Stimulated activated CD4-positive, alpha-beta T cell treated with anti-CD3 and anti-CD28 coated beads, TNF-alpha, amount 100 ng/mL, for 4 hours (primary cell): ENCODE measurements around the gene HNRNPF.
A peak's percentile ranks its signal among the peaks of the same experiment; 100 is the strongest.
"Not testable (repeated sequence)": the region's sequence is repeated elsewhere in the genome, so short reads cannot be mapped to it uniquely, and the experiment has no call there.

Experiments used
- DNase-seq, 3 experiments: peaks; one replicate each; pipeline ENCODE4 v3.0.0-alpha.2; 2020; ENCODE audit warnings: low read depth in 3 of 3

HNRNPF gene

GRCh38 chr10:43396928-43397624, 11.9 kb downstream of the HNRNPF start:
- peak; percentile 39 to 63 (median 42) for DNase-seq

GRCh38 chr10:43396061-43396927, 12.7 kb downstream of the HNRNPF start:
- DNase-seq = peak; percentile 35 to 60 (median 39)

- no peak for DNase-seq
These were observed 13.4 kb downstream of the HNRNPF start for GRCh38 chr10:43395571-43396060.

- DNase-seq = no peak
These were observed 14.1 kb downstream of the HNRNPF start for GRCh38 chr10:43394868-43395267.

GRCh38 chr10:43393606-43394360, 15.2 kb downstream of the HNRNPF start:
- no peak for DNase-seq

- DNase-seq = not testable (repeated sequence)
These were observed 15.8 kb downstream of the HNRNPF start for GRCh38 chr10:43393186-43393585.

- no peak for DNase-seq
These were observed 16.2 kb downstream of the HNRNPF start for GRCh38 chr10:43392748-43393147.

- no peak for DNase-seq
These were observed 17.5 kb downstream of the HNRNPF start for GRCh38 chr10:43391496-43391895.

GRCh38 chr10:43390759-43391158, 18.2 kb downstream of the HNRNPF start:
- DNase-seq = no peak

GRCh38 chr10:43390333-43390732, 18.7 kb downstream of the HNRNPF start:
- DNase-seq = no peak

- no peak for DNase-seq
These were observed 19.1 kb downstream of the HNRNPF start for GRCh38 chr10:43389867-43390266.

- DNase-seq = no peak
These were observed 21.3 kb downstream of the HNRNPF start for GRCh38 chr10:43387678-43388032.

GRCh38 chr10:43386981-43387677, 21.9 kb downstream of the HNRNPF start:
- no peak for DNase-seq

GRCh38 chr10:43386549-43386948, 22.4 kb downstream of the HNRNPF start:
- no peak for DNase-seq

- no peak for DNase-seq
These were observed 23.5 kb downstream of the HNRNPF start for GRCh38 chr10:43385412-43386004.

- DNase-seq = no peak
These were observed 24.4 kb downstream of the HNRNPF start for GRCh38 chr10:43384252-43385221.

GRCh38 chr10:43383204-43383971, 25.6 kb downstream of the HNRNPF start:
- DNase-seq = no peak

- DNase-seq = no peak
These were observed 28.3 kb downstream of the HNRNPF start for GRCh38 chr10:43380610-43381222.

- no peak for DNase-seq
These were observed 31.5 kb downstream of the HNRNPF start for GRCh38 chr10:43377424-43377883.
